ENCODE results near the gene REM2.
"Not testable (repeated sequence)": the region's sequence is repeated elsewhere in the genome, so short reads cannot be mapped to it uniquely, and the experiment has no call there.

REM2 gene

GRCh38 chr14:22908601-22909000 is 25.6 kb downstream of the REM2 start:
- Histone ChIP-seq H3K36me3 (ENCODE audit: insufficient read depth, low read length) (peaks cover 43% of the 10 kb centered on the region; the same call in 1 of the 2 replicates), H4K20me1 (ENCODE audit: insufficient read depth, low read length, poor library complexity, severe bottlenecking) (peaks cover 6% of the 10 kb centered on the region), H3K4me2 (ENCODE audit: low read depth, low read length, poor library complexity, severe bottlenecking) (no peak overlapping the region), H3K4me1 (ENCODE audit: insufficient read depth, low read length, poor library complexity, severe bottlenecking) (no peaks in the 10 kb centered on the region), H3K9me2 (replicated peaks; ENCODE audit: low read depth, low read length) (no peaks in the 10 kb centered on the region), H3K9me3 (ENCODE audit: insufficient read depth, low read depth, low read length) (no peaks in the 10 kb centered on the region), H3K9ac (ENCODE audit: low read depth, low read length, poor library complexity, severe bottlenecking) (no peak overlapping the region), H2AFZ (ENCODE audit: low read length) (no peak overlapping the region), H3K79me2 (ENCODE audit: insufficient read depth, low read length) (peaks cover 22% of the 10 kb centered on the region; the same call in 1 of the 2 replicates), H3K27me3 (ENCODE audit: insufficient read depth, low read length, poor library complexity, severe bottlenecking) (no peaks in the 10 kb centered on the region), H3K4me3 (ENCODE audit: low read length, poor library complexity, severe bottlenecking) (no peak overlapping the region), H3F3A (ENCODE audit: low read depth) (no peaks in the 10 kb centered on the region)
- TF ChIP-seq, protein P1, sequence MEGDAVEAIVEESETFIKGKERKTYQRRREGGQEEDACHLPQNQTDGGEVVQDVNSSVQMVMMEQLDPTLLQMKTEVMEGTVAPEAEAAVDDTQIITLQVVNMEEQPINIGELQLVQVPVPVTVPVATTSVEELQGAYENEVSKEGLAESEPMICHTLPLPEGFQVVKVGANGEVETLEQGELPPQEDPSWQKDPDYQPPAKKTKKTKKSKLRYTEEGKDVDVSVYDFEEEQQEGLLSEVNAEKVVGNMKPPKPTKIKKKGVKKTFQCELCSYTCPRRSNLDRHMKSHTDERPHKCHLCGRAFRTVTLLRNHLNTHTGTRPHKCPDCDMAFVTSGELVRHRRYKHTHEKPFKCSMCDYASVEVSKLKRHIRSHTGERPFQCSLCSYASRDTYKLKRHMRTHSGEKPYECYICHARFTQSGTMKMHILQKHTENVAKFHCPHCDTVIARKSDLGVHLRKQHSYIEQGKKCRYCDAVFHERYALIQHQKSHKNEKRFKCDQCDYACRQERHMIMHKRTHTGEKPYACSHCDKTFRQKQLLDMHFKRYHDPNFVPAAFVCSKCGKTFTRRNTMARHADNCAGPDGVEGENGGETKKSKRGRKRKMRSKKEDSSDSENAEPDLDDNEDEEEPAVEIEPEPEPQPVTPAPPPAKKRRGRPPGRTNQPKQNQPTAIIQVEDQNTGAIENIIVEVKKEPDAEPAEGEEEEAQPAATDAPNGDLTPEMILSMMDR (conservative IDR thresholded peaks at IDR 0.05; ENCODE audit: low read length), result no peak
- no peak for TF ChIP-seq EZH2phosphoT487 (IDR thresholded peaks at IDR 0.05; ENCODE audit: borderline replicate concordance)

DNA sequence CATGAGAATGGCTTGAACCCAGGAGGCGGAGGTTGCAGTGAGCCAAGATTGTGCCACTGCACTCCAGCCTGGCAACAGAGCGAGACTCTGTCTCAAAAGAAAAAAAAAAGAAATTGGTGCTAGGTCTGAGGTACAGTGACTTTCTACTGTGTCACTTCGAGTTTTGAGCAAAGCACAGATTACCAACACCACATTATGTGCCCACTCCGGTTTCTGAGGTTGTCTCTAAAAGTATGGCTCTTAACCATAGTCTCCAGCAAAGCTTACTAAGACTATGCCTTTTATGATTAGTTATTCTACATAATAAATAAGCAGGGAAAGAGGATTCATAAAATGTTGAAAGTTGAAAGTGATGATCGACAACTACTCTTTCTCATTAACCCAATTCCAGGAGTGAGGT is 27.9 kb downstream of the REM2 start:
- no peak for TF ChIP-seq EZH2phosphoT487 (IDR thresholded peaks at IDR 0.05; ENCODE audit: borderline replicate concordance)
- TF ChIP-seq, protein P1 (conservative IDR thresholded peaks at IDR 0.05; ENCODE audit: low read length), result no peak
- Histone ChIP-seq H2AFZ (ENCODE audit: low read length) (no peak overlapping the region), H3K79me2 (ENCODE audit: insufficient read depth, low read length) (peaks cover 43% of the 10 kb centered on the region), H3K9ac (ENCODE audit: low read depth, low read length, poor library complexity, severe bottlenecking) (no peak overlapping the region), H3K36me3 (ENCODE audit: insufficient read depth, low read length) (peaks cover 19% of the 10 kb centered on the region; the same call in 1 of the 2 replicates), H3K4me2 (ENCODE audit: low read depth, low read length, poor library complexity, severe bottlenecking) (no peak overlapping the region), H3K4me1 (ENCODE audit: insufficient read depth, low read length, poor library complexity, severe bottlenecking) (peaks cover 1% of the 10 kb centered on the region), H3F3A (ENCODE audit: low read depth) (no peaks in the 10 kb centered on the region), H3K9me3 (ENCODE audit: insufficient read depth, low read depth, low read length) (no peaks in the 10 kb centered on the region), H3K4me3 (ENCODE audit: low read length, poor library complexity, severe bottlenecking) (no peak overlapping the region), H3K9me2 (replicated peaks; ENCODE audit: low read depth, low read length) (no peaks in the 10 kb centered on the region), H3K27me3 (ENCODE audit: insufficient read depth, low read length, poor library complexity, severe bottlenecking) (no peaks in the 10 kb centered on the region), H4K20me1 (ENCODE audit: insufficient read depth, low read length, poor library complexity, severe bottlenecking) (peaks cover 6% of the 10 kb centered on the region)

GRCh38 chr14:22914836-22915235 is 31.8 kb downstream of the REM2 start:
- H4K20me1 ChIP-seq (ENCODE audit: insufficient read depth, low read length, poor library complexity, severe bottlenecking); H2AFZ ChIP-seq (ENCODE audit: low read length); H3K9me2 ChIP-seq (replicated peaks; ENCODE audit: low read depth, low read length); H3K4me3 ChIP-seq (ENCODE audit: low read length, poor library complexity, severe bottlenecking); H3F3A ChIP-seq (ENCODE audit: low read depth); H3K4me2 ChIP-seq (ENCODE audit: low read depth, low read length, poor library complexity, severe bottlenecking); H3K9me3 ChIP-seq (ENCODE audit: insufficient read depth, low read depth, low read length); H3K27me3 ChIP-seq (ENCODE audit: insufficient read depth, low read length, poor library complexity, severe bottlenecking); H3K9ac ChIP-seq (ENCODE audit: low read depth, low read length, poor library complexity, severe bottlenecking); H3K36me3 ChIP-seq (ENCODE audit: insufficient read depth, low read length): not testable (repeated sequence)
- Histone ChIP-seq H3K79me2 (ENCODE audit: insufficient read depth, low read length) (peaks cover 71% of the 10 kb centered on the region), H3K4me1 (ENCODE audit: insufficient read depth, low read length, poor library complexity, severe bottlenecking) (peaks cover 17% of the 10 kb centered on the region)

GRCh38 chr14:22915886-22916521 is 33.0 kb downstream of the REM2 start:
- Histone ChIP-seq H3K36me3 (ENCODE audit: insufficient read depth, low read length) (peaks cover 10% of the 10 kb centered on the region; the same call in 1 of the 2 replicates), H3K79me2 (ENCODE audit: insufficient read depth, low read length) (peaks cover 71% of the 10 kb centered on the region), H3K27me3 (ENCODE audit: insufficient read depth, low read length, poor library complexity, severe bottlenecking) (no peaks in the 10 kb centered on the region), H3K9me2 (replicated peaks; ENCODE audit: low read depth, low read length) (no peaks in the 10 kb centered on the region), H3F3A (ENCODE audit: low read depth) (no peaks in the 10 kb centered on the region), H2AFZ (ENCODE audit: low read length) (no peak overlapping the region), H3K4me3 (ENCODE audit: low read length, poor library complexity, severe bottlenecking) (peak overlapping the region; percentile 98), H3K9ac (ENCODE audit: low read depth, low read length, poor library complexity, severe bottlenecking) (peak overlapping the region; percentile 24), H3K9me3 (ENCODE audit: insufficient read depth, low read depth, low read length) (no peaks in the 10 kb centered on the region), H3K4me2 (ENCODE audit: low read depth, low read length, poor library complexity, severe bottlenecking) (peak overlapping the region; percentile 73), H3K4me1 (ENCODE audit: insufficient read depth, low read length, poor library complexity, severe bottlenecking) (peaks cover 17% of the 10 kb centered on the region), H4K20me1 (ENCODE audit: insufficient read depth, low read length, poor library complexity, severe bottlenecking) (peaks cover 8% of the 10 kb centered on the region)
- no peak for TF ChIP-seq EZH2phosphoT487 (IDR thresholded peaks at IDR 0.05; ENCODE audit: borderline replicate concordance)
- TF ChIP-seq, protein P1 (conservative IDR thresholded peaks at IDR 0.05; ENCODE audit: low read length), result no peak

Measured in Loucy (cell line).